ENCODE measurements around the gene COX8C. TPM values are rescaled to one million over a fixed set of nuclear protein-coding genes. Genes with fewer than 3 reads are reported as not detected.

Gene COX8C
- total and polyA plus RNA-seq, 2 of the 8 experiments (the other 6 are each of a cell fraction or from before 2014, with no cell fraction given): not detected

DNA sequence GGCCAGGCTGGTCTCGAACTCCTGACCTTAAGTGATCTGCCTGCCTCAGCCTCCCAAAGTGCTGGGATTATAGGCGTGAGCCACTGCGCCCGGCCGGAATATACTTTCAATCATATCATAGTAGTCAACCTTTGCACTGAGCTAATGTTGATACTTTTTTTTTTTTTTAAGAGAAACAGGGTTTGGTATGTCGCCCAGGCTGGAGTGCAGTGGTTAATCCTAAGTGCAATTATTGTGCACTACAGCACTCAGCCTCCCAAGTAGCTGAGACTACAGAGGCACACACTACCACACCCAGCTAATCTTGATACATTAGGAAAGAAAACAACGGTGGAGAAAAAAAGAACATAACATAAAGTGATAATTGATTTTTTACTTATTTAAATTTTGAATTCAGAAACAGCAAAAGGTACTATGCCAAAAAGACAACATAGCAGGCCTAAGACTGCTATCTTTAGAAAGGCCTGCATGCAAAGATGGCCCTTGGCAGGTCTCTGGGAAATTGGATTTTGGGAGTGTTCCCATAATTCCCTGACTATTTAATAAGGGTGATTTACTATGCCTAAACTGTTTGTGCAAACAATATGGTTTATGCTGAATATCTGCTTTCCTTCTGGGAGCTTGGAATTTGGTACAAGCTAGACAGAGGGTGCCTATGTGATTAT lies 29.6 kb upstream of the COX8C start:
- no peak overlapping the region for H4K91ac ChIP-seq (replicated peaks; ENCODE audit: insufficient read length, low read length)
- DNase-seq (ENCODE audit: low read depth in 1 of 2, low spot score in 2 of 2): no peak
- H3K56ac ChIP-seq (replicated peaks; ENCODE audit: insufficient read length, low read depth, low read length): no peak overlapping the region
- no peak overlapping the region for H2AK5ac ChIP-seq (ENCODE audit: low read depth, low read length)
- peaks cover 4 to 96% of the 10 kb centered on the region in 2 experiments; a peak in 2 of 4 replicates for H3K79me2 ChIP-seq (ENCODE audit: control insufficient read depth in 1 of 2, insufficient read depth in 2 of 2, low read length in 2 of 2)
- no peak overlapping the region for H3K4me3 ChIP-seq (ENCODE audit: extremely low read depth in 1 of 4, insufficient read depth in 2 of 4, low read depth in 3 of 4, low read length in 4 of 4)
- H3K9me3 ChIP-seq (ENCODE audit: insufficient read depth in 2 of 2, low read depth in 1 of 2, low read length in 1 of 2): no peaks in the 10 kb centered on the region
- no peak overlapping the region for H2BK20ac ChIP-seq (ENCODE audit: low read length)
- peaks cover 8% of the 10 kb centered on the region for H3K79me1 ChIP-seq (ENCODE audit: low read depth, low read length)
- POLR2A ChIA-PET (ENCODE audit: partially characterized antibody): interaction anchor here (0.8 to 1.8 kb wide), 2 partner anchors 12 to 15 kb away, joined by 3 to 5 read pairs; no protein-coding TSS in a partner anchor
- H3K36me3 ChIP-seq (ENCODE audit: control insufficient read depth in 2 of 4, insufficient read depth in 4 of 4, low read length in 3 of 4): no peaks in the 10 kb centered on the region
- H3K23ac ChIP-seq (ENCODE audit: insufficient read length): no peak overlapping the region
- H2AFZ ChIP-seq (ENCODE audit: low read length): no peak overlapping the region
- no peak overlapping the region for H4K8ac ChIP-seq (ENCODE audit: extremely low read depth, insufficient read depth, low read length)
- H3K9ac ChIP-seq (replicated peaks in 1 of 4; ENCODE audit: extremely low read depth in 1 of 4, low read depth in 3 of 4, low read length in 3 of 4): no peak overlapping the region
- H2BK120ac ChIP-seq (replicated peaks; ENCODE audit: low read depth, low read length): no peak overlapping the region
- no peak overlapping the region for H3K14ac ChIP-seq (ENCODE audit: insufficient read length)
- H3K4me2 ChIP-seq (ENCODE audit: insufficient read depth in 1 of 2, low read depth in 2 of 2, low read length in 2 of 2): no peak overlapping the region
- H3K23me2 ChIP-seq (ENCODE audit: low read depth, low read length): no peaks in the 10 kb centered on the region
- H4K20me1 ChIP-seq (replicated peaks in 1 of 2; ENCODE audit: control insufficient read depth in 1 of 2, insufficient read depth in 2 of 2, low read length in 2 of 2): peaks cover 0 to 5% of the 10 kb centered on the region in 2 experiments
- CTCF ChIA-PET (ENCODE audit: partially characterized antibody): interaction anchor here (0.6 to 1.5 kb wide), 4 partner anchors 15 to 118 kb away, joined by 3 to 7 read pairs (median 3); no protein-coding TSS in a partner anchor
- H2BK12ac ChIP-seq (ENCODE audit: low read depth, low read length): no peak overlapping the region
- H4K5ac ChIP-seq (ENCODE audit: insufficient read length, low read depth, low read length): no peak overlapping the region
- H3K27ac ChIP-seq (ENCODE audit: low read depth, low read length): no peak overlapping the region
- 93% methylated on average over 7 of the region's 7 CpGs; no CpG with 5 or more reads in 1 of the 2 experiments for WGBS, 2 experiments (ENCODE audit: extremely low coverage in 1 of 2, insufficient coverage in 1 of 2, insufficient read length in 1 of 2, insufficient replicate concordance in 2 of 2, low coverage in 1 of 2, low lambda C conversion rate in 2 of 2, missing lambda C conversion rate in 1 of 2)
- no peak for FAIRE-seq
- no peak overlapping the region for H3K4ac ChIP-seq (replicated peaks; ENCODE audit: insufficient read length, low read depth, low read length)
- H2BK5ac ChIP-seq (ENCODE audit: low read depth, low read length): no peak overlapping the region
- H2BK15ac ChIP-seq (ENCODE audit: low read length): no peak overlapping the region
- no peak overlapping the region for H3K18ac ChIP-seq (ENCODE audit: extremely low read depth, low read length)
- no peaks in the 10 kb centered on the region for H3K27me3 ChIP-seq (replicated peaks in 1 of 4; ENCODE audit: control insufficient read depth in 3 of 4, extremely low read depth in 1 of 4, insufficient read depth in 3 of 4, low read length in 3 of 4)
- H3K4me1 ChIP-seq (replicated peaks in 1 of 4; ENCODE audit: control insufficient read depth in 3 of 4, insufficient read depth in 4 of 4, low read length in 3 of 4): peaks cover 0 to 14% (median 6%) of the 10 kb centered on the region in 4 experiments; a peak in 6 of 7 replicates
- TF ChIP-seq SIN3A (conservative IDR thresholded peaks at IDR 0.05 in 1 of 2, IDR thresholded peaks at IDR 0.05 in 1 of 2; ENCODE audit: low read depth in 1 of 2, low read length in 2 of 2) (no peak), YY1 (IDR thresholded peaks at IDR 0.05; ENCODE audit: low read depth, low read length) (no peak), KDM1A (IDR thresholded peaks at IDR 0.05; ENCODE audit: borderline replicate concordance, low read length) (no peak), POU5F1 (IDR thresholded peaks at IDR 0.05; ENCODE audit: low read depth, low read length) (no peak), CEBPB (IDR thresholded peaks at IDR 0.05; ENCODE audit: low read depth, low read length) (no peak), TCF12 (IDR thresholded peaks at IDR 0.05; ENCODE audit: low read depth, low read length) (no peak), CBX8 (IDR thresholded peaks at IDR 0.05; ENCODE audit: borderline replicate concordance, low read depth, low read length) (no peak), SRF (IDR thresholded peaks at IDR 0.05; ENCODE audit: low read depth, low read length) (no peak), POLR2AphosphoS5 (IDR thresholded peaks at IDR 0.05; ENCODE audit: low read depth, low read length) (no peak), CHD1 (IDR thresholded peaks at IDR 0.05; ENCODE audit: low read depth, low read length) (no peak), NANOG (IDR thresholded peaks at IDR 0.05; ENCODE audit: insufficient read depth, low read depth, low read length, poor library complexity, severe bottlenecking) (no peak), TBP (IDR thresholded peaks at IDR 0.05; ENCODE audit: low read depth, low read length) (no peak), RFX5 (IDR thresholded peaks at IDR 0.05; ENCODE audit: borderline replicate concordance, low read depth, low read length) (no peak)

All from H1 (cell line).